Lower leg skin (tissue), 4 donors: Measurements from ENCODE around the gene RBMX2. TPM values are rescaled to one million over a fixed set of nuclear protein-coding genes. Genes with fewer than 3 reads are reported as not detected.
"Not testable (repeated sequence)": the region's sequence is repeated elsewhere in the genome, so short reads cannot be mapped to it uniquely, and the experiment has no call there.

Experiments
- DNase-seq, 2 donors: peaks; one replicate each; pipeline ENCODE4 v3.0.0-alpha.2; 2019; ENCODE audit warnings: low spot score in 2 of 2
- H3K4me3 ChIP-seq: fragments of 200-600 bp; sonication (generic); 2 replicates; pipeline ENCODE4 v1.5.1; 2017; ENCODE audit warnings: mild to moderate bottlenecking, low read depth; ENCODE audit not compliant: poor library complexity, severe bottlenecking
- CTCF ChIP-seq, 3 donors: fragments of 450-650 bp; IDR thresholded peaks; one replicate each; pipeline ENCODE4 v1.5.1; 2016; ENCODE audit warnings: antibody characterized with exemption in 3 of 3, mild to moderate bottlenecking in 3 of 3, moderate library complexity in 2 of 3
- POLR2A ChIP-seq, 2 donors: fragments of 450-650 bp; IDR thresholded peaks; one replicate each; pipeline ENCODE4 v1.6.1; 2016 to 2017; ENCODE audit warnings: antibody characterized with exemption in 2 of 2, mild to moderate bottlenecking in 1 of 2, moderate library complexity in 1 of 2
- WGBS, 2 donors: methylation state at CpG; one replicate each; pipeline ENCODE4 v1.1.5; 2018; 5-methylcytosine and 5-hydroxymethylcytosine counted together
- intact Hi-C: fragments of 100-400 bp; cut with DNase I; formaldehyde crosslinking; loops from one replicate; pipeline ENCODE4 v1.15.0; 2023; ENCODE audit warnings: low total_unique reads
- total RNA-seq, 4 donors: library from RNA; depleted of rRNA; stranded (reverse); fragments of >200 nt; gene quantifications; one replicate each; pipeline ENCODE4 v1.1.0, GENCODE V29; 2016

RBMX2 gene
- total RNA-seq, 4 donors from 2014 or later, result 14.4 to 21.8 (median 20.1) TPM

GRCh38 chrX:130435937-130436336 is 34.1 kb downstream of the RBMX2 start:
- intact Hi-C loops, result no loop called here
- TF ChIP-seq POLR2A (IDR thresholded peaks at IDR 0.05) (no peak), CTCF (IDR thresholded peaks at IDR 0.05) (no peak)

GRCh38 chrX:130437996-130438395 is 36.2 kb downstream of the RBMX2 start:
- intact Hi-C loops, H3K4me3 ChIP-seq, DNase-seq: not testable (repeated sequence)
- WGBS, 2 donors, result 82 to 86% methylated on average over 2 of the region's 2 CpGs

More at GRCh38 chrX:130435937-130436336, 34.1 kb downstream of the RBMX2 start:
- no peak overlapping the region for H3K4me3 ChIP-seq
- DNase-seq, result no peak

GRCh38 chrX:130443875-130444274 is 42.1 kb downstream of the RBMX2 start:
- H3K4me3 ChIP-seq, result no peak overlapping the region
- intact Hi-C loops, result no loop called here
- TF ChIP-seq CTCF (IDR thresholded peaks at IDR 0.05) (no peak), POLR2A (IDR thresholded peaks at IDR 0.05) (no peak)
- DNase-seq, result no peak

GRCh38 chrX:130444641-130445336 is 43.0 kb downstream of the RBMX2 start:
- no peak overlapping the region for H3K4me3 ChIP-seq
- no peak for DNase-seq
- no peak for TF ChIP-seq CTCF (IDR thresholded peaks at IDR 0.05)
- no peak for TF ChIP-seq POLR2A (IDR thresholded peaks at IDR 0.05)
- intact Hi-C loops, result no loop called here
- WGBS, 2 donors, result 78 to 90% methylated on average over 1 of the region's 1 CpG

- no peak overlapping the region for H3K4me3 ChIP-seq
- WGBS, 2 donors, result 43 to 51% methylated on average over 4 of the region's 4 CpGs
- TF ChIP-seq POLR2A (IDR thresholded peaks at IDR 0.05), result no peak
- DNase-seq, result no peak
- intact Hi-C loops, result no loop called here
Observed at GRCh38 chrX:130446974-130447373, 45.2 kb downstream of the RBMX2 start.

Other genes with a start within 250 kb of the RBMX2 start
- gene AIFM1, start 236.1 kb upstream of the RBMX2 start, total RNA-seq, result 10 to 100 TPM in 2 of 4 donors, 1 to 10 TPM in 2; 7.6 to 15.0 (median 10.4) TPM
- gene RAB33A, start 230.0 kb upstream of the RBMX2 start, total RNA-seq, result under 1 TPM in 1 of 4 donors, not detected in 3; 0.65 TPM
- gene ZNF280C, start 133.1 kb upstream of the RBMX2 start, total RNA-seq, result 1 to 10 TPM; 2.9 to 3.8 (median 3.6) TPM
- gene SLC25A14, start 62.1 kb upstream of the RBMX2 start, total RNA-seq, result 10 to 100 TPM in 1 of 4 donors, 1 to 10 TPM in 3; 4.0 to 14.9 (median 8.9) TPM
- gene GPR119, start 16.3 kb upstream of the RBMX2 start, total RNA-seq, result not detected